AG20443 (cell line): ENCODE measurements around the gene IFFO2.

Experiments used
- DNase-seq: peaks from one replicate; pipeline ENCODE4 v3.0.0; 2012; ENCODE audit warnings: low spot score, mixed read lengths

Gene IFFO2

DNA sequence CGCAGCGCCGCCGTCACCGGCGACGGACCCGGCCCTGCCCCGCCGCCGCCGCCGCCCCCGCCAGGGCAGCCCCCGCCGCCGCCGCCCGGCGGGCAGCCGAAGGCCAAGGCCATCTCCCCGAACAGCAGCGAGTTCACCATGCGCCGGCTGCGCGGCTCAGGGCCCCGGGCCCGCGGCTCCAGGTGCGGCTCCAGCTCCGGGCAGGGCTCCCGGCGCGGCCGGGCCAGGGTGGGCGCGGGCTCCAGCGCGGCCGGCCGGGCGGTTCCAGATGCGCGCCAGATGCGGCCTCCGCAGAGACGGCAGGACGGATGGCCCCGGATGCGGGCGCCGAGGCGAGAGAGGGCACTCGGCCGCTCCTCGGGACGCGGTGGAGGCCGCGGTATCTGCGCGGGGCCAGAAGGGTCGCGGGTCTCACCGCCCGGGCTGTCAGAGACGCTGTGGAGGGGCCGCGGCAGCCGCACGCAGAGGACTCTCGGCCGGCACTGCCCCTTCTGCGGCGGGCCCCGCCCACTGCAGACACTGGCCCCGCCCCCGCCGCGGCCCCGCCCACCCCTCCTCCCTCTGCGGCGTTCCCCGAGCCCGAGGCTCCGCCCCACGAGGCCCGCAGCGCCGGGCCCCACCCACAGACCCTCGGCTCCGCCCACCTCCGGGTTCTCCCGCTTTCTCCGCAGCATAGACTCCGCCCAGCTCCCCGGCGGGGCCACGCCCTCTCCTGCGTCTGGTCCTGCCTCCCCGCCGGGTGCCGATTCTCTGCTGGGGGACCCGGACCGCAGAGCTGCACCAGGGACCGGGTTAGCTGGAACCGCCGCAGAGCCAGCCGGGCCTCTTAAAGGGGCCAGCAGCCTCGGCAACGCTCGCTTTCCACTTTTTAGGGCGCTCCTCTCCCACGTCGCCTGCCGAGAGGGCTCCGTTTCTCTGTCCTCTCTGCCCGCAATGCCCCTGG lies at the start of gene IFFO2:
IFFO2 (minus strand) TSS at position 484 of the 943 bp plus-strand sequence; CDS start at position 140, 344 bp downstream.
- DNase-seq: peak; percentile 100

DNA sequence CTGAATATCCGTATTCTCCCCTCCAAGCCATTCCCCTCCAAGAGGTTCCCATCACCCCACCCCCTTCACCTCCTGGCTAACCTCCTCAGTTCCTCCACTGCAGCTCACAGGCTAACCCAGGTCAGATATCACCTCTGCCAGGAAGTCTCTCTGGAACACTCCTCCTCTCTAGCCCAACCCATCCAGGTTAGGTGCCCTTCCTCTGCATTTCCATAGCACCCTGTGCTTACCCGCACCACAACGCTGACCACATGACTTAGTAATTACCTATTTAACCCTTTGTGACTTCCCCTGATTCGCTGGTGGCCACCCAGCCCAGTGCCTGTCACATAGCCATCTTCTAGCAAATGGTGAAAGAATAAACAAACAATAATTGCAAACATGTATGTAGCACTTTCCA lies 49.5 kb upstream of the IFFO2 start:
- DNase-seq: no peak

DNA sequence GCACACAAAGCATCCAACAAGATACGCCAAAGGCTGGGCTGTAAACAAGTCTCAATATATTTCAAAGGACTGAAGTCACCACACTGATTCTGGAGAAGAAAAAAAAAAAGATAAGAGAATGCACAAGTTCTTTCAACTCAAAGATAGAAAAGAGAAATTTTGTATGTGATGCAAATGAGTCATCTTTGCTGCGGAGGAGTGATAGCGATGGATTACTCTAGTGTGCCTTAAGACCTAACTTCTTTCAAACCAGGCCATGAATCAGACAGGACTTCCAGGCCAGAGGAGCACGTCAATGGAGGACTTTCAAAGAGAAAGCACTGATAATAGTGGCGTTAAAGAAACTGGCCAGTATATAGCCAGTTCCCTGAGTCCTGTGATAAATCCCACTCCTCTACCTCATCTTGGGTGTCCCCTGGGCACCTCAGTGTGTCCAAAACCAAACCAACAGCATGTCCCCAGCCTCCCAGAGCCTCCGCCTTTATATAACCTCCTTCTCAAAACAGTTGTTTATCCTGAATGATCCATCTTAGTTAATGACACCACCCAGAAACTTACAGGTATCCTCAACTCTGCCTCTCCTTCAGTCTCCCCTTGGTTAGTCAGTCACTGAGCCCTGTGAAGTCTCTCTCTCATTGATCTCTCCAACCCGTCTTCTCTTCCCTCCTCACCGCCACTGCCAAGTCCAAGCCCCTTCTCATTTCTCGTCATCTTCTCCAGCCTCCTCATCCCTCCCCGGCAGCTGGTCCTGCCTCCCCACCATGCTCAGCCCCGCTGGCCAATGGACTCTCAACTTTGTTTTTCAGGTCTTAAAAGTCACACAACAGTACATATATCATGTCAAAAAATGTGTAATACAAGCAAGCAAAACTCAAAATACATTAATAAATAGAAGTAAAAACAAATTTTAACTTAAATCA lies 47.2 kb upstream of the IFFO2 start:
- no peak for DNase-seq

DNA sequence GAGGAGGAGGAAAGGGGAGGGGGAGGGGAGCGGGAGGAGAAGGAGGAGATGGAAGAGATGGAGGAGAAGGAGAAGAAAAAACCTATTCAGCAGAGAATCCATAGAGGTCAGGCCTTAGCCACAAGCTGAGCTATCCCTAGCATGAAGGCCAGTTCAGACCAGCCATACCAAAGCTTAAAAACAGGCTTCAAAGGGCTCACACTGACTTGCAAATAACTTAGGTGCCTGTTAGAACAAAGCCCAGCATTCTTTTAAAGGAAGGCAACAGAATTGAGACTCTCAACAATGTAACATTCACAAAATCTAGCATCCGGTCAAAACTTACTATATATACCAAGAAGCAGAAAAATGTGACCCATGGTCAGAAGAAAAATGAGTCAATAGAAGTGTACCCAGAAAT lies 43.6 kb upstream of the IFFO2 start:
- no peak for DNase-seq

DNA sequence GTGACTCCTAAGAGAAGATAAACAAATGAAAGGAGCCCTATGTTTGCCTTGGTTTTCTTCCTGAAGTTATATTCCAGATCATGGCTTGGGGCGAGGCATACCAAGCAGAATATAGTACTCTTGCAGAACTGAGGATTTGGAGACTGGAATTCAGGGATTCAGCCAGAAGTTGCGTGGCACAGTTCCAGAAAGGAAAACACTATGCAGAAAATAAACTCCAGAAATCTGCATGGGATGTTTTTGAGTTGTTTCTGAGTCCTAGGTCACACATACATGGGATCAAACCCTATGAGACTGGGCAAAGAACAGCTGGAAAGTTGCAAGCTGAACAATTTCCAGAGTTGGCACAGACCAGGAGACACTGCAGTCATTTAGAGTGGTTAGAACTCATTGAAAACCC lies 42.9 kb upstream of the IFFO2 start:
- peak; percentile 69 for DNase-seq

DNA sequence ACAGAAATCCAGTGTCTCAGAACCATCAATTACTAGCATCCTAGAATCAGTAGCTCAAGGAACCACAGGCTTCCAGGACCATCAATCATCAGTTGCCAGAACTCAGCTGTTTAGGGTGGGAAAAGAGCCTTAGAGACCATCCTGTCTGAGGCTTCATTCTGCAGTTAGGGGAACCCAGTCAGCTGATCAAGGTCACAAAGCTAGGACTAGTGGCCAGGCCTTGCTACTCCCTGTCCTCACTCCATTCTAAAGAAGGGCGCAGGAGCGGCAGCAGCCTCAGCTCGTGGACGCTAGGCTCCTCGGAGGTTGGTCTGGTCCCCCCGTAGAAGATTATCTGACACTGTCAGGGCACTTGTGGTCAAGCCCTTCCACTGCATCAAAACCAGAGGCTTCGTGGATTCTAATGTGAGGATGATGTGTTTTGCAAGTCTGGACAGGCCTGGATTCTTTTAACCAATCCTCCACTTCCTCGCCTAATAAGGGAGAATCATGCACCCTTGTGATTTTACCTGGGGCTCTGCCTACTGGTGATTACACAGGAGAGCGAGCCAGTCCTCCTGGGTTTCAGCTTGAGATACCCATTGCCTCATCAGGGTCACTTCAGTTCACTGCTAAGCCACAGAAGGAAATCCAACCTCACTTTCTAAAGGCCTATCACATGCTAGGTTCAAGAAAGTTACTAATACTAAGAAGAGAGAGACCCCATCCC lies 41.7 kb upstream of the IFFO2 start:
- no peak for DNase-seq

DNA sequence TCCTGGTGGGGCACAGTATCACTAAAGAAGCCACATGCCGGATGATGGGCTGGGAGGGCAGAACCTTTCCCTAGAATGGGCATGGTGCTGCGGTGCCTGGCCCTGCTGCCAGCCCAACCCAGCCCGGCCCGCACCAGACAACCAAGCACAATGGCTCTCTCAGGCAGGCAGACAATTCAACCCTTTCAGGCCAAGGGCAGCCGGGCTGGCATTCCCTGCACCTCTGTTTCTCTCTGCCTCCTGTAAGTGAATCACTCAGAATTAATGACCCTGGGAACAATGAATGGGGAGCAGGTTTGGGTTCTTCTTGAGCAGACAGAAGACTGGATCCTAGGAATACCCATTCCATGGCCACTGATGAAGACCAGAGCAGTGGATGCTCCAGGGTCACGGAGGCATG lies 41.0 kb upstream of the IFFO2 start:
- DNase-seq: no peak

DNA sequence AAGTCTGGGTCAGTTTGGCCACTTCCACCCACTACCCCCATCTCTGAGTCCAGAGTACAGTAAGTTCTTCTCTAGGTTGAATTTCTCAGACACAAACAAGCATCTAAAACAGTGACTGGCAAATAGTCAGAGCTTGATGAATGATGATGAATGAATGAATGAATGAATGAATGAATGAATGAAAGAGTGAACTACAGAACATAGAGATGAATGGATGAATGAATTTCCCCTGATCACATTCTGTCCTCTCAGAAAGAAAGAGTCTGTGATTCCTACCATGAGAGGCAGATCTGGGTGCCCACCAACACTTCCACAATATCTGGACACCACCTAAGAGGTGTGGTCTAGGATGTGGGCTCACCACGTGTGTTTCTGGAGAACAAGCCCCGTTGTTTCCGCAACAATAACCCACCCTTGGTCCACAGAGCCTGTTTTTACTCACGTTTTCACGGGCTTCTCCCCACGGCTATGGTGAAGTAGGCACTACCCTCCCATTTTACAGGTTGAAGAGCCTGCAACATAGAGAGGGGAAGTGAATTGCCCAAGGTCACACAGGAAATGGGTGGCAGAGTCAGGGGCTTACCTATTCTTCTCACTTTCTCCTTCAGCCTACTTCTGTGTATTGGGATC lies 40.2 kb upstream of the IFFO2 start:
- no peak for DNase-seq

DNA sequence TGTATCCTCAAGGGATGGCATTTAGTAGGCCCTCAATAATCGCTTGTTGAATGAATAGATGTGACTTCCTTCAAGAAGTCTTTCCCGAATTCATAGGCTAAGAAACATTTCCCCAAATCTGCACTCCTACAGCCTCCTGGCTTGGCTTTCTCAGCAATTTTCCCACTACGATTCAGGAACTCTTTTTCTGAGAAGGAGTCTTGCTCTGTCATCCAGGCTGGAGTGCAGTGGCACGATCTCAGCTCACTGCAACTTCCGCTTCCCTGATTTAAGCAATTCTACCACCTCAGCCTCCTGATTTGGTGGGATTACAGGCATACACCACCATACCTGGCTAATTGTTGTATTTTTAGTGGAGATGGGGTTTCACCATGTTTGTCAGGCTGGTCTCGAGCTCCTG lies 37.9 kb upstream of the IFFO2 start:
- no peak for DNase-seq

DNA sequence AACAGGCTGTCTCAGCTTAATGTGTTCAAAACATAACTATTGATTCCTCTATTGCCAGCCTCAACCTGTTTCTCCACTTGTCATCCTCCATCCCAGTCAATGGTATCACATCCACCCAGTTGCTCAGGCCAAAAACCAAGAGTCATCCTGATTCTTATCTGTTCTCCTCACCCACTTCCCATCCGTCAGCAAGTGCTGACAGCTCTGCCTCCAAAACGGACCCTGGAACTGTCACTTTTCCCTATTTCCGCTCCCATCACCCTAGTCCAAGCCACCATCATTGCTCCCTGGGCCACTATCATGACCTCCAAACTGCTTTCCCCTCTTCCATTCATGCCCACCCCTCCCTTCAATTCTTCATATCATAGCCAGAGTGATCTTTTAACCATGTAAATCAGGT lies 36.2 kb upstream of the IFFO2 start:
- no peak for DNase-seq

DNA sequence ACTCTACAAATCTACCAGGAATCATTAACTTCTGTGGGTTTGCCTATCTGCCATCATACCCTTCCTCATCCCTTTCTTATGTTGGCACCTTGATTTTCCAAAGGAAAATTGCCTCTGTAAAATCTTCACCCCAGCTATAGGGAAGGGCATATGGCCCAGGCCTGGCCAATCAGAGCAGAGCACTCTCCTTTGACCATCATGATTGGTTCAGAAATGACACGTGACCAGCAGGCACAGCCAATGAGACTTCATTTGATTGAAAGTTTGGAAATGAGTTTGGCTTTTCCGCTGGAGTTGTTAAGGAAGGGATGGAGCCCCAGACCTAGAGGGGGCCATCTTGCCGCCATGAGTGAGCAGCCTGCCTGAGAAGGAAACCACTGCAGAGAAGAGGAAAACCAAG lies 35.1 kb upstream of the IFFO2 start:
- DNase-seq: no peak

DNA sequence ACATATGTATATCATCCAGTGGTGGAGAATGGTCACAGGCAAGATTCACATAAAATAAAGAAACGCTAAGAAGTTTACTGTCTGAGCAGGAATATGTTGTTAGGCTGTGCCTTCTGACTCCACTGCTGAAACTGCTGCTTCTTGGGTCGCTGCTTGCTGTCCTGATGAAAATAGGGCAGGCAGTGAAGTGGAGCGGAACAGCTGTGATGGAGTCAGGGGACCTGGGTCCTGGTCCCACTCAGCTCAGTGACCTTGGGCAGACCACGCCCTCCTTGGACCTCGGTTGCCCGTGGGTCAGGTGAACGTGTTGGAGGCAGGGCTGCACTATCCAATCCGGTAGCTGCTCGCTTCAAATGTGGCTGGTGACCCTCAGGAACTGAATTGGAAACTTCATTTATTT lies 33.4 kb upstream of the IFFO2 start:
- no peak for DNase-seq

DNA sequence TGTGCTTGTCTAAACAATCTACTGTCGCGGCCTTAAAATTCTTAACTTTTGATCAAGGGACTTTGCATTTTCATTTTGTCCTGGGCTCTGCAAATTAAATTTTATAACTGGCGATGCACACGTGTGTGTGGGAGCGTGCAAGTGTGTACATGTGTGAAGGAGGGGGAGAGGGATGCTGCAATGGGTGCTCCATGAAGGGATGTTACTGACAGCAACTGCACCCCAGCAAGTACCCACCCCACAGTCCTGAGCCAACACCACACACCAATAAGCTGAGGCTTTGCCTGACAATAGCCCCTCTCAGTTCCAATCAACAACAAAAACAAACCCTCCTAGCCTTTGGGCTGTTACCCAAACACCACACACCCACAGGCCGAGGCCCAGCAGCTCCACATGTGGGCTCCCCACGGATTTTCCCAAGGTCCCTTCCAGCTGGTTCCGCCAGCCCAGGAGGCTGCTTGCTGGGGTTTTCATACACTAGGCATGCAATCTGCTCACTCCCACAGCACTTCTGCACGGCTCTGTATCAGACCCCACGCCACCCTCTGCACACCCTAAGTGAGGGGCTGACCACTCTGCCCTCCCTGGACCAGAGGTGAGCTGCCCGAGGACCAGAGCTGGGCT lies 32.8 kb upstream of the IFFO2 start:
- DNase-seq: no peak

DNA sequence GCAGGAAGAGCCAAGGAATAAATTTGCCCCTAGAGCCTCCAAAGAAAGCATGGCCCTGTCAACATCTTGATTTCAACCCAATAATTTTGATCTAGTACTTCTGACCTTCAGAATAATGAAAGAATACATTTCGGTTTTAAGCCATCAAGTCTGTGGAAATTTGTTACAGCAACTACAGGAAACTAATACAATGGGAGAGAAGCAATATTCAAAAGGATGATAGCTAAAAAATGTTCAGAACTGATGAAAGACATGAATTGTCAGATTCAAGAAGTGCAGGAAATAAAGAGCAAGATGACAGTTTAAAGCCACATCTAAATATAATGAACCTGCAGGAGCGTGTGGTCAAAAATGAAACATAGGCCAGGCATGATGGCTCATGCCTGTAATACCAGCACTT lies 24.8 kb upstream of the IFFO2 start:
- no peak for DNase-seq

DNA sequence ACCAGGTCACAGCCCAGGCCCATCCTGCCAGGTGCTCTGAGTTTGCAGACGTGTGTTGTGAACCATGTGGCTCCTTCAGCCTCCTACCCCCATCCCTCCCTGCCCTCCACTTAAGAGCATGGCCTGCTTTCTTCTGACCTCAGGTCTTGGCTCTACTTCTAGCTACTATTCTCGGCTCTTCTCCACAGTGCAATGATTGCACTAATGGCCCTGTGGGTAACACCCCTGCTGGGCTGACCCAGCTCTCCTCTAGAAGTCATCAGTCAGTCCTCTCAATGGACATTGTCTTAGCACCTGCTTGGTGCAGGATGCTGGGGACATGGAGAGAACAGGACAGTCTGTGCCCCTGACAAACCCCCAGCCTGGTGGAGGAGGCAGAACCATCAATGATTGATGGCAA lies 22.2 kb upstream of the IFFO2 start:
- DNase-seq: no peak

DNA sequence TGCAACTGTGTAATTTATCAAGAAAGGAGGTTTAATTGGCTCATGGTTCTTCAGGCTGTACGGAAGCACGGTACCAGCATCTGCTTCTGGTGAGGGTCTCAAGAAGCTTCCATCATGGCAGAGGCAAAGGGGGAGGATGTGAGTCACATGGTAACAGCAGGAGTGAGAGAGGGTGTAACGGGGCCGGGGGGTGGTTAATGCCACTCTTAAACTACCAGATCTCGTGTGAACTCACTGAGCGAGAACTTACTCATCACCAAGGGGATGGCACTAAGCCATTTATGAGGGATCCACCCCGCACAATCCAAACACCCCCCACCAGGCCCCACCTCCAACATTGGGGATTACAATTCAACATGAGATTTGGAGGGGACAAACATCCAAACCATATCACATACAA lies 21.0 kb upstream of the IFFO2 start:
- DNase-seq: no peak

DNA sequence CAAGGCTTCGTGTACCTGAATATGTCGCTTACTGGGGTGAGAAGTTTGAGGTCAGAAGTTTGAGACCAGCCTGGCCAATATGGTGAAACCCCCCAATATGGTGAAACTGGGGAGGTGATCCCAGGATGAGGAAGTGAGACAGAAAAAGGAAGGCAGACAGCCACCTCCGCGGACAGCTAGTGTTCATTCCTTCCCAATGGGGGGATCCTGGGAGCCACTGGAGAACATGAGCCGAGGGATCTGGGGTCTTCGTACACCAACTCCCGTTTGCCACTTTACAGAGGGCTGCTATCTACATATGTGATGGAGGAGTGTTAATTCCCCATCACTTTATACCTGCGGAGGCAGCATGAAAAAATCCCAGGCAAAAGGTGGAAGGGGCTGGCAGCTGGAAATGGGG lies 19.6 kb upstream of the IFFO2 start:
- DNase-seq: no peak

DNA sequence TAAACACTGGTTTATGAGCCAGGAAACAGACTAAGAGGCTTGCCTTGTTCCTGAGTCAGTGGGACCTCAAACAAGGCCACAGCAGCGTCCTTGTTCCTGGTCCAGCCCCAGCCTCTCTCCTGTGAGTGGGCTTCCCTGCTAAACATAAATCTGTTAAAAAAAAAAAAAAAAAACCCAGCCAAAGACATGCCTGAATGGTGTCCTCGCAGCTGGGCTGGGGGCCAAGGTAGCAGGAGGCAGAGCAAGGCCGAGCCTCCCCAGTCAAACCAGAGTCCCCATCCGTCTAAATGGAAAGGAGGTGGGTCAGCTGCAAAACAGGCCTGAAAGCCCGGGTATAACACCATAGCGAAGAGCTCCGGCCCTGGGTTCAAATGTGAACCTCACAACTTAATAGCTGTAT lies 18.1 kb upstream of the IFFO2 start:
- DNase-seq: no peak

DNA sequence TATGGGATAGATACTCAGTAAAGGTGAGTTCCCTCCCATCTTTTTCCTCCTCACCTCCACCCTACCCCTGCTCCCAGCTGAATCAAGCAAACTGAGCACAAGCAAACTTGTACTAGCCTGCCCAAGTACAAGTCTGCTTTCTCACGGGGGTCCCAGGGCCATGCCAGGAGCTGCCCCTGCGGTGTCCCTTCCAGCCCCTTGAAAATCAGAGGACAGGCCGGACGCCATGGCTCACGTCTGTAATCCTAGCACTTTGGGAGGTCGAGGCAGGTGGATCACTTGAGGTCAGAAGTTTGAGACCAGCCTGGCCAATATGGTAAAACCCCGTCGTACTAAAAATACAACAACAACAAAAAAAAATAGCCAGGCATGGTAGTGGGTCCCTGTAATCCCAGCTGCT lies 17.5 kb upstream of the IFFO2 start:
- DNase-seq: no peak

DNA sequence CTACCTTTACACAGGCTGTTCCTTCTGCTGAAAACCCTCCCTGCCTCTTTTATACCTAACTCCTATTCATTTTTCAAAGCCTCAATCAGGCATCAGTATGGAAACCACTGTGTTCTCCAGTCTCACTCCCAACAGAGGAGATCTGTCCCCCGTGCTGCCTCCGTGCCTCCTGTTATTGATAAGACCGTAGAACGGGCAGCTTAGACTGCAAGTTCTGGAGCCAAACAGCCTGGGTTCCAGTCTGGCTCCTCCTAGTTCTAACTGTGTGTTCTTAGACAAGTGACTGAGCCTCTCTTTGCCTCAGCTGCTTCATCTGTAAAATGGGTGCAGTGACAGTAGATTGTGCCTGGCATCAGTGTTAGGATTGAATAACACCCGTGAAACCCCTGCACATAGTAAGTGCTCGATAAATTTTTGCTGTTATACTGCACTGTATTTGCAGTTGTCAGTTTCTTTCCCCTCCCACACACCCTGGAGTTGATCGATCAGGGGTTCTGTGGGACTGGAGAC lies 17.0 kb upstream of the IFFO2 start:
- DNase-seq: no peak

DNA sequence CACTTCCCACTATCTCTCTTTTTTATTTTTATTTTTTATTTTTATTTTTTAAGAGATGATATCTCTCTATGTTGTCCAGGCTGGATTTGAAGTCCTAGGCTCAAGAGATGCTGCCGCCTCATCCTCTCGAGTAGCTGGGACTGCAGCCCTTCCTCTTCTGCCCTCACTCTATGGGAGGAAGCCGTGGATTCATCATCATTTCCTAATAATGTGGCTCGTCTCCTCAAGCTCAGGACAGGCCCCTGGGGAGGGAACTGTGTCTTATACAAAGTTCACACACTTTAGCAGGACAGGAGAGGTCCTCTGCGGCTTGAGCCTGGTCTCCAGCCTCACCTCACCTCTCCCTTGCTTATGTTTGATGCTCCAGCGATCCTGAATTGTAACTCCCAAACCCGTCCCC lies 16.5 kb upstream of the IFFO2 start:
- DNase-seq: no peak
